Muscle layer of colon (tissue), 2 donors: ENCODE measurements around the gene UBL3.

Source experiments
- H3K27ac ChIP-seq: one replicate; pipeline ENCODE4 v1.7.0; 2013; ENCODE audit warnings: low read depth, mild to moderate bottlenecking, low read length, moderate library complexity
- H3K27me3 ChIP-seq, 2 donors: one replicate each; pipeline ENCODE4 v1.7.0; 2013; ENCODE audit warnings: low read length in 2 of 2, mild to moderate bottlenecking in 2 of 2; ENCODE audit not compliant: insufficient read depth in 2 of 2, control insufficient read depth in 1 of 2
- H3K36me3 ChIP-seq: one replicate; pipeline ENCODE4 v1.7.0; 2013; ENCODE audit warnings: mild to moderate bottlenecking, low read length; ENCODE audit not compliant: insufficient read depth
- H3K4me1 ChIP-seq: one replicate; pipeline ENCODE4 v1.7.0; 2013; ENCODE audit warnings: mild to moderate bottlenecking, low read length; ENCODE audit not compliant: insufficient read depth
- H3K4me3 ChIP-seq, 2 donors: one replicate each; pipeline ENCODE4 v1.7.0; 2013; ENCODE audit warnings: low read length in 2 of 2, low read depth in 1 of 2, mild to moderate bottlenecking in 1 of 2, moderate library complexity in 1 of 2
- H3K9ac ChIP-seq: one replicate; pipeline ENCODE4 v1.7.0; 2013; ENCODE audit warnings: low read length
- H3K9me3 ChIP-seq: one replicate; pipeline ENCODE4 v1.7.0; 2013; ENCODE audit warnings: mild to moderate bottlenecking, low read length
- donor health status: abdominal sarcoma.
- donor health status: Adenocarcinoma of cecum.

Gene UBL3

DNA sequence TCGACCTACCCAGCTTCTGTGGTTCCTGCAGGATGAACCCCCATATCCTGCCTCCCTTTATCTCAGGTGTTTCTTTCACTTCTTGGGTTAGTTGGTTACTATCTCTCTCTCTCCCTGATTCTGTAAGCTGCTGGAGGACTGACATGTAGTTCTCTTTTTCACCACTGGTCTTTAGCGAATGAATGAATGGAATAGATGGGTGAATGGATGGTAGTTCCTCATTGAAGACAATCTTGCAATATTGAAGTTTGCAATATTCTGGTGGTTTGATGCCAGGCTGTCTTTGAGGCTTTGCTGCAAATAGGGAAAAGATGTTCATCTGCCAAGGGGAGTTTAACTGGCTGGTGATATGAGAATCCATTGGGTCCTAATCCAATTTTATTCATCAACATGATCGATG lies 120.2 kb downstream of the UBL3 start:
- Histone ChIP-seq H3K27ac (no peak overlapping the region), H3K9me3 (no peaks in the 10 kb centered on the region), H3K27me3 (no peaks in the 10 kb centered on the region), H3K4me3 (no peak overlapping the region), H3K9ac (no peak overlapping the region), H3K36me3 (no peaks in the 10 kb centered on the region), H3K4me1 (no peaks in the 10 kb centered on the region)

DNA sequence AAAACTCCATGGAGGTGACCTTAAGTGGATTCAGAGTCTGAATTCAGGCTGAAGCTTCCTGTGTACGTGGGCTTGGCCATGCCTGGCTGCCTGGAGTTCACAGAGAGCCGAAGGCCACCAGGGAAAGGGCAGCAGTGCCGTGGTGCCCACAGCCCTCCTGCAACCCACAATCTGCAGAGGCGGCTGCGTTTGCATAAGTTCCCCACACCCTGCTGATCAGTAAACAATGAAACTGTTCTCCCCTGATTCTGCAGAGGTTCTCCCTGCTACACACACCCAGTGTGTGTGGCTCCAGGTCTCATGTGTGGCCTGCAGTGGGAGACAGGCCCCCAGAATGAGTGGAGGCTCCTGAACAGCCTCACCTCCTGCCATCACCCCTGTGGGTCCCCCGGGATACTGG lies 128.0 kb downstream of the UBL3 start:
- no peaks in the 10 kb centered on the region for H3K27me3 ChIP-seq
- no peaks in the 10 kb centered on the region for H3K4me1 ChIP-seq
- no peak overlapping the region for H3K9ac ChIP-seq
- no peak overlapping the region for H3K27ac ChIP-seq
- H3K9me3 ChIP-seq: no peaks in the 10 kb centered on the region
- H3K36me3 ChIP-seq: no peaks in the 10 kb centered on the region
- H3K4me3 ChIP-seq: no peak overlapping the region

DNA sequence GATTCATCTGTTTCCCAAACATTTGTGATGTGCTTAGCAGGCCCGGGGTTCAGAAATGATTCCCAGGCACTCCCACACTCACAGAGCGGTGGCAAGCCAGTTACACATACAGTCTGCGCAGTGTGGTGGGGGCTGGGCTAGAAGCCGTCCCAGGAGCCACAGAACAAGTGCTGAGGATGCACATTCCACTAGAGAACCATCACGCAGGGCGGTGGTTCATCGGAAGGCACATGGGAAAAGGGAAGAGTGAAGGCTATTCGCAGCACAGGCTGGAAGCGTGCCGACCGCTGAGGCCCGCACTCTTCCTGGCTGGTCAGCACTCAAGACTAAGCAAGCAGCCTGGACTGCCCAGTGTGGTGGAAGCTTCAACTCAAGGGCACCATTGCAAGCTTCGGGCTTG lies 128.7 kb downstream of the UBL3 start:
- Histone ChIP-seq H3K36me3 (no peaks in the 10 kb centered on the region), H3K27ac (no peak overlapping the region), H3K9ac (no peak overlapping the region), H3K9me3 (no peaks in the 10 kb centered on the region), H3K4me1 (no peaks in the 10 kb centered on the region), H3K27me3 (no peaks in the 10 kb centered on the region), H3K4me3 (no peak overlapping the region)

- Histone ChIP-seq H3K36me3 (no peaks in the 10 kb centered on the region), H3K9me3 (no peaks in the 10 kb centered on the region), H3K27me3 (no peaks in the 10 kb centered on the region), H3K27ac (no peak overlapping the region), H3K4me1 (no peaks in the 10 kb centered on the region), H3K9ac (no peak overlapping the region), H3K4me3 (no peak overlapping the region)
Observed at GRCh38 chr13:29718694-29719093, 131.7 kb downstream of the UBL3 start.

DNA sequence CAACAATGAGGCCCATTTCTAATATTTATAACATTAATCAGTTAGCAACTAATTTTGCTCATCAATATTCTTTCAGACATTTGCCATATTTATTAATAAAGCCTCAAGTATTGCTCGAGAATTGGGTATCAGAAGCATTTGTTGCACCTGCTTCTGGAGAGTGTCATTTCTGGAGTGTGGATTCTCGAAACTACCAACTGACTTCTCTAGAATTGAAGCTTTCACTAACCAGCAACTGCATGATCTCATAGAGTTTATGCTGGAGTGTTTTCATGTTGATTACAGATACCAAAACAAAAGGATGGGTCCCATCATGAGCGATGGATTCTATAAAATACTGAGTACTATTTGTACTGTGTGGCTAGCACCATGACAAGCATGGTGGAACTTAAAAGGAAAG lies 133.9 kb downstream of the UBL3 start:
- H3K27ac ChIP-seq: no peak overlapping the region
- H3K9me3 ChIP-seq: no peaks in the 10 kb centered on the region
- H3K36me3 ChIP-seq: no peaks in the 10 kb centered on the region
- H3K27me3 ChIP-seq: no peaks in the 10 kb centered on the region
- H3K9ac ChIP-seq: no peak overlapping the region
- H3K4me3 ChIP-seq: no peak overlapping the region
- no peaks in the 10 kb centered on the region for H3K4me1 ChIP-seq
